NOMO-1 treated with DMSO at 0.1 percent for 48 hours (cell line): Measurements from ENCODE around the gene SENP5.
"Not testable (repeated sequence)": the region's sequence is repeated elsewhere in the genome, so short reads cannot be mapped to it uniquely, and the experiment has no call there.

Experiments used
- DNase-seq: peaks from one replicate; lab custom pipeline; 2025; ENCODE audit not compliant: unreplicated experiment; lab: John Stamatoyannopoulos, UW

SENP5 gene

DNA sequence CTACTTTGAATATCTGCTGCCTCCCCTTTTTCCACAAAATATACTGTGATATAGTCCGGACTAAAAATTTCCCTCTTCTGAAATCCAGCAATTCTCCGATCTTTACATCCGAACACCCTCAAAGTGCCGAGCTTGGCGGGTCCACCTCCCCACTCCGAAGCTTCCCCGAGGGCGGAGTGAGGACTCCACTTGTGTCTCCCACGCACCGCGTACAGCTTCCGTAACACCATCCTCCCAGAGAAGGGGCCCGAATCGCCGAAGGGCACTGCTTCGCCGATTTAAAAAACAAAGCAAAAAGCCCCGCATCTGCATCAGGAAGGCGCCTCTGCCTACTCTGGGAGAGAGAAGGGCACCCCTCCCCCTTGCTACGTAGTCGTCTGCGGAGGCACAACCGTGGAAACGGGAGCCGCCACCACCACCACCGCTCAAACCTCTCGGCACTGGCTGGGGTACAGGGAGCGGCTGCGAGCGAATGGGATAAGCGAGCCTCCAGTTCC is 74.1 kb downstream of the SENP5 start:
- DNase-seq: peak; percentile 78

DNA sequence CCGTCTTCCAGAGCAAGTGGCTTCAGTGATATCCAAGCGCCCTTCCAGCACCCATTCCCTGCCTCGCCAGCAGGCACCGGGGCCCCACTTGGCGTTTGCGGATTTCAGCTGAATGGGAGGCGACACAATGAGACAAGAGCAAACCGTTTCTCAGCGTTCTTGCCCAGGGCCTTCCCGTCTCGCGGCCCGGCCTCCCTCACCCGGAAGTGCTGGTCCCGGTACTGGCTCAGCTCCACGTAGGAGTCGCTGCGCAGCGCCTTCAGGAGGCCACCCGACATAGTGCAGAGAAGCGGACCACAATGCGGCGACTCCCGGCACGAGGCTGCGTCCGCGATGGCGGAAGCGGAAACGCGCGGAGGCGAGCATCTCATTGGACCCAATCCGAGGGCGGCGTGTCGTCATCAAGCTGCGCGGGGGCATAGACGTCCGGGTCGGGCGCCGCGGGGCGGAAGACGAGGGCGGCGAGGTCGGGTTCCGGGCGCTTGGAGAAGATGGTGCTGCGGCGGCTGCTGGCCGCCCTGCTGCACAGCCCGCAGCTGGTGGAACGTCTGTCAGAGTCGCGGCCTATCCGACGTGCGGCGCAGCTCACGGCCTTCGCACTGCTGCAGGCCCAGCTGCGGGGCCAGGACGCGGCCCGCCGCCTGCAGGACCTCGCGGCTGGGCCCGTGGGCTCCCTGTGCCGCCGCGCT is 74.7 kb downstream of the SENP5 start, which contains the start of gene NCBP2:
Gene NCBP2 (minus strand): TSS at position 303 of the 689 bp plus-strand sequence. CDS start 25 bp downstream, at position 278.
- DNase-seq: peak; percentile 99

DNA sequence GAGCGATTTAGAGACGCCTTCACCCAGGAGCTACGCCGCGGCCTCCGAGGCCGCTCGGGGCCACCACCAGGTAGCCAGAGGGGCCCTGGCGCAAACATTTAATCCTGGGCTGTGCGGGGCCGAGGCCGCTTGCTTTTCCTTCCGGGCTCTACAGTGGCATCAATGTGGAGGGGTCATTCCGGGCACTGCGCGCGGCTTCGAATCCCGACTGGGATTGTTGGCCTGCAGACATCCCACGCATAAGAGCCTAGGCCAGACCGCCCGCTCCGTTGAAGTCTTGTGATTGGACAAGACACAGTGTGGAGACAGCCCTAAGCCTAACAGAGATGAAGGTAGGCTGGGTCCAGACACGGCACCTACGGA is 75.2 kb downstream of the SENP5 start:
- peak; percentile 21 for DNase-seq

DNA sequence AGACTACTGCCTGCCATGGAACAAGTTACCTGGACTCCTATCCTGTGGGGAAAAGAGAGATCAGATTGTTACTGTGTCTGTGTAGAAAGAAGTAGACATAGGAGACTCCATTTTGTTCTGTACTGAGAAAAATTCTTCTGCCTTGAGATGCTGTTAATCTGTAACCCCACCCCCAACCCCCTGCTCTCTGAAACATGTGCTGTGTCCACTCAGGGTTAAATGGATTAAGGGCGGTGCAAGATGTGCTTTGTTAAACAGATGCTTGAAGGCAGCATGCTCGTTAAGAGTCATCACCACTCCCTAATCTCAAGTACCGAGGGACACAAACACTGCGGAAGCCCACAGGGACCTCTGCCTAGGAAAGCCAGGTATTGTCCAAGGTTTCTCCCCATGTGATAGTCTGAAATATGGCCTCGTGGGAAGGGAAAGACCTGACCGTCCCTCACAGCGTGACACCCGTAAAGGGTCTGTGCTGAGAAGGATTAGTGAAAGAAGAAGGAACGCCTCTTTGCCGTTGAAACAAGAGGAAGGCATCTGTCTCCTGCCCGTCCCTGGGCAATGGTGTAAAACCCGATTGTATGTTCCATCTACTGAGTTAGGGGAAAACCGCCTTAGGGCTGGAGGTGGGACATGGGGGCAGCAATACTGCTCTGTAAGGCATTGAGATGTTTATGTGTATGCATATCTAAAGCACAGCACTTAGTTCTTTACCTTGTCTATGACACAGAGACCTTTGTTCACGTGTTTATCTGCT is 76.5 kb downstream of the SENP5 start:
- DNase-seq: not testable (repeated sequence)

DNA sequence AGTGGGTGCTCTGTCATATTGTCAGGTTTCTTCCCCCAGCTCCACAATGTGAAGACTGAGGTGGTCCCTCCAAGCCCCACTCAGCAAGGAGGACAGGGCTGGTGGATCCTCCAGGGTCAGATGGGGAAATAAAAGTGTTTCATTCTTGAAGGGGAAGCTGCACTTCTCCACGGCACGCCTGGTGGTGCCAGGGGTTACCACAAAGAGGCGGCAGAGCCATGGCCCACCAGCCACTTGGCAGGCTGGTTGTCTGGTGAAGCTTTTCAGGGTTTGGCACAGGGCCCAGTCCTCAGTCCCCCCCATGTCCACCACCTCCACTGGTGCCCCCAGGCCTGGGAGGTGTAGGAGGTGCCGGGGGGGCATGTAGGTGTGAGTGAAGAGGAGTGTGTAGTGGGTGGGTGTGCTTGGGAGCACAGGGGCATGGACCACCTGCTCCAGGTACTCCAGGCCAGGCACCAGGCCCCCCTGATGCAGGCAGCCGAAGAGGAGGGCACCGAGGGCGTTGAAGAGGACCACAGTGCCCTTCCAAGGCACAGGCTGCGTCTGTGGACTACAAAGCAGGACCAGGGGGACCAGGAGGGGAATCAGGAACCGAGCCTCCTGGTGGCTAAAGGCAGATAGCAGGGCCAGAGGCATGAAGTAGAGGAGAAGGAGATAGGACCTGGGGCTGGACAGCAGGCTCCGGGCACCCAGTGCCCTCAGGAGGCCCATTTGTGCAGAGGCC is 79.6 kb downstream of the SENP5 start:
- no peak for DNase-seq

DNA sequence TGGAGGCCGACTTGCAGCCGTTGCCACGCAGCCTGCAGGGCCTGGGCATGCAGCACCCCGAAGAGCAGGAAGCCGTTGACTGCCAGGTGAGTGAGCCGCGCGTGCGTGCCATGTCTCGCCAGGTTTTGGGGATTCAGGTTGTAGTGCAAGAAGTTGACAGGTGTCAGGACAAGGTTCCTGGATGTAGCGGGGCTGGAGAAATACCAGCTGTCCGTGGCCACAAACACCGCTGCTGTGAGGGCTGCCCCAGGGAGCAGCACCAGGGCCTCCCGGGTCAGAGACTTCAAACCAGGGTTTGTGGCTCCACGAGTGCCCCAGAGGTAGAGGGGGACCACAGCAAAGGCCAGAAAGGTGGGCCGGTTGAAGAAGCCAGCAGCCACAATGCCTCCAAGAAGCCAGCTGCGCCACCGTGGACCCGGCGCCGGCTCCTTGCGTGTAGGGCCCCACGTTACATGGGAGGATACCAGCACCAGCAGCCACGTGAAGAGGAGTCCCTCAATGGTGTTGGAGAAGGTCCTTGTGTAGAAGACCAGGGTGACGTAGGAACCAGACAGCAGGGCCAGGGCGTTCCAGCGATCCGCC is 80.2 kb downstream of the SENP5 start:
- no peak for DNase-seq

DNA sequence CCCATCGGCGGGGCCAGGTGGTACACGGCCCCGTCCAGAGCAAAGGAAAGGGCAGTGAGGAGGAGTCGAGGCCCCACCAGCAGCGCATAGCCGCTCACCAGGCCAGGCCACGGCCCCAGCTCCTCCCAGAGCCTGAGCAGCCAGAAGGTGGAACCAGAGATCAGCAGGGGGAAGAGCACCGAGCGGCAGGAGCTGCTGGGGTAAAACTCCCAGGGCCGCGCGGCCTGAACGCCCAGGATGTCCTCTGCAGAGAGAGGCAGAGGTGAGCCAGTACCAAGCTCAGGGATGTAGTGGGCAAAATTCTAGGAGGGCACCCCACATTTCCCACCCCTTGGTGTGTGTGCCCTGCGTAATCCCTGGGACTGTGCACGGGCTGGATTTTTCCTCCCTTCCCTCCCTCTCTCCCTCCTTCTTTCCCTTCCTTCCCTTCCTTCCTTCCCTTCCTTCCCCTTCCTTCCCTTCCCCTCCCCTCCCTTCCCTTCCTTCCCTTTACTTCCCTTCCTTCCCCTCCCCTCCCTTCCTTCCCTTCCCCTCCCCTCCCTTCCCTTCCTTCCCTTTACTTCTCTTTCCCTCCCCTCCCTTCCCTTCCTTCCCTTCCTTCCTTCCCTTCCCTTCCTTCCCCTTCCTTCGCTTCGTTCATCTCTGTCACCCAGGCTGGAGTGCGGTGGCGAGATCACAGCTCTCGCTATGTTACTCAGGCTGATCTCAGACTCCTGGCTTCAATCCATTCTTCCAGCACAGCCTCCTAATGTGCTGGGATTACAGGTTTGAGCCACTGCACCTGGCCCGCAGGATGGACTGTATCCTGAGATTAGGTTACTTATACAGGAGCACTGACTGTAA is 80.9 kb downstream of the SENP5 start:
- DNase-seq: no peak

DNA sequence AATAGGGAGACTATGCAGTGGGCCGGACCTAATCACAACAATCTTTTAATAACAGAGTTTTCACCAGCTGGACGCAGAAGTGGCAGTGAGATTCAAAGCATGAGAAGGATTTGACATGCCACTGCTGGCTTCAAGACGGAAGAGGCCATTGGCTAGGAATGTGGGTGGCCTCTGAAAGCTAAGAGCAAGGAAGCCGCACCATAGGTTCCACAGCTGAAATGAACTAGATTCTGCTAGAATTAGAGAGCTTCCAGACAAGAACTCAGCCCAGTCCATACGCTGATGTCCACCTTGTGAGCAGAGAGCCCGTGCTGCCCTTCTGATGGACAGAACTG is 81.5 kb downstream of the SENP5 start:
- no peak for DNase-seq

DNA sequence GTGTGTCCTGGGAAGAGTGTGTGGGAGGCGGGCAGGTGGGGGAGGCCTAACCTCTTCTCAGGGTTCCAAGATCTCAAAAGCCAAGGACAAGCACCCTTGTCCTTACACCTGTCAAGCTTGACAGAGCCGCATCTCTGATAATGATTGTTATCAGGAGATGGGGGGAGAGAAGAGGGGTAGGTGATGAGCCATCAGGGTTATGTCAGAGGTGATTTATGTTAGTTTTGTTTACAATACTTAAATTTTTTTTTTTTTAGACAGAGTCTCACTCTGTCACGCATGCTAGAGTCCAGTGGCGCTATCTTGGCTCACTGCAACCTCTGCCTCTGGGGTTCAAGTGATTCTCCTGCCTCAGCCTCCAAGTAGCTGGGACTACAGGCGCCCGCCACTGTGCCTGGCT is 82.0 kb downstream of the SENP5 start:
- no peak for DNase-seq

DNA sequence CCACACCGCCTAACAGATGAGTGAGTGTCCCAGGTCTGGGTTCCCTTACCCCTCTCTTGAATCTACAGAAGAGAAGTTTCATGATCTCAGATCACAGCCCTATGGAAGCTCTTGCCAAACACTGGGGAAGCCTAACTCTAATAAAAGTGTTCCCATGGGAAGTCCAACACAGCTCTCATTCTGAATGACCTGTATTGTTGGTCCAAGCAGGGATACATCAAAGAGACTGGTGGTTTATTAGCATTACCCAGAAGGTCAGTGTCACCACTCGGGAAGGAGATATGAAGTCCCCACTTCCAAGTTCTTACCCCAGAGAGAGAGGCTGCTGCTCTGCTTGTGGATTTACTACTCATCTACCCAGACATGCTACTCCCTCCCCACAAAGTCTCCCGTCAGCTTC is 83.7 kb downstream of the SENP5 start:
- no peak for DNase-seq

DNA sequence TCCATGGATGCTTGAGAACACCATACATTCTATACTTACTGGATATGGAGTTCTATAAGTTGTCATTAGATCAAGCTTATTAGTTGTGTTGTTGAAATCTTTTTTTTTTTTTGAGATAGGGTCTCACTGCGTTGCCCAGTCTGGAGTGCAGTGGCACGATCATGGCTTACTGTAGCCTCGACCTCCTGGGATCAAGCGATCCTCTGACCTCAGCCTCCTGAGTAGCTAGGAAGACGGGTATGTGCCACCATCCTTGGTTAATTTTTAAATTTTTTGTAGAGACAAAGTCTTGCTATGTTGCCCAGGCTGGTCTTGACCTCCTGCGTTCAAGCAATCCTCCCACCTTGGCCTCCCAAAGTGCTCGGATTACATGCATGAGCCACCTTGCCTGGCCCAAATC is 87.1 kb downstream of the SENP5 start:
- no peak for DNase-seq

DNA sequence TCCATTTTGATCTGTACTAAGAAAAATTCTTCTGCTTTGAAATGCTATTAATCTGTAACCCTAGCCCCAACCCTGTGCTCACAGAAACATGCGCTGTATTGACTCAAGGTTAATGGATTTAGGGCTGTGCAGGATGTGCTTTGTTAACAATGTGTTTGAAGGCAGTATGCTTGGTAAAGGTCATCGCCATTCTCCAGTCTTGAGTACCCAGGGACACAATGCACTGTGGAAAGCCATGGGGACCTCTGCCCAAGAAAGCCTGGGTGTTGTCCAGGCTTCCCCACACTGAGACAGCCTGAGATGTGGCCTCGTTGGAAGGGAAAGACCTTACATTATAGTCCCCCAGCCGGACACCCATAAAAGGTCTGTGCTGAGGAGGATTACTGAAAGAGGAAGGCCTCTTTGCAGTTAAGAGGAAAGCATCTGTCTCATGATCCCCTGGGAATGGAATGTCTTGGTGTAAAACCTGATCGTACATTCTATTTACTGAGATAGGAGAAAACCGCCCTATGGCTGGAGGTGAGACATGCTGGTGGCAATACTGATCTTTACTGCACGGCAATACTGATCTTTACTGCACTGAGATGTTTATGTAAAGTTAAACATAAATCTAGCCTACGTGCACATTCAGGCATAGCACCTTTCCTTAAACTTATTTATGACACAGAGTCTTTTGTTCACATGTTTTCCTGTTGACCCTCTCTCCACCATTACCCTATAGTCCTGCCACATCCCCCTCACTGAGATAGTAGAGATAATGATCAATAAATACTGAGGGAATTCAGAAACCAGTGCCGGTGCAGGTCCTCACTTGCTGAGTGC is 94.6 kb downstream of the SENP5 start:
- DNase-seq: no peak

DNA sequence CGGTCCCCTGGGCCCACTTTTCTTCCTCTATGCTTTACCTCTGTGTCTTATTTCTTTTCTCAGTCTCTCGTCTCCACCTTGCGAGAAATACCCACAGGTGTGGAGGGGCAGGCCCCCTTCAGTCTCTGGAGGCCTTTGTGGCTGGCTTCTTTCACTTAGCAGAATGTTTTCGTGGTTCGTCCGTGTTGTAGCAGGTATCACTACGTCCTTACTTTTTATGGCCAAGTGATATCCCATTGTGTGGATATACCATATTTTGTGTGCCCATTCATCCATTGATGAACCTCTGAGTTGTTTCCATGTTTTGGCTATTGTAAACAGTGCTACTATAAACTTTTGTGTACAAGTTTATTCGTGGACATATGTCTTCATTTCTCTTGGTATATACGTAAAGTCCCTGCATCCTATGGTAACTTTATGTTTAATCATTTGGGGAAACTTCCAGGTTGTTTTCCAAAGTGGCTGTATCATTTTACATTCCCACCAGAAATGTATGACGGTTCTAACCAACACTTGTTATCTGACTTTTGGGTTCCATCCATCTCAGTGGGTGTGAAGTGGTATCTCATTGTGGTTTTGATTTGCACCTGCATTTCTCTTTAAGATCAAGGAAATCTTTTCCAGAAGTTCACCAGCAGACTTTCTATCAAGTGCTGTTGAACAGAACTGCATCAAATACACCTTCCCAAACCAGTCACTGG is 95.4 kb downstream of the SENP5 start:
- DNase-seq: no peak

DNA sequence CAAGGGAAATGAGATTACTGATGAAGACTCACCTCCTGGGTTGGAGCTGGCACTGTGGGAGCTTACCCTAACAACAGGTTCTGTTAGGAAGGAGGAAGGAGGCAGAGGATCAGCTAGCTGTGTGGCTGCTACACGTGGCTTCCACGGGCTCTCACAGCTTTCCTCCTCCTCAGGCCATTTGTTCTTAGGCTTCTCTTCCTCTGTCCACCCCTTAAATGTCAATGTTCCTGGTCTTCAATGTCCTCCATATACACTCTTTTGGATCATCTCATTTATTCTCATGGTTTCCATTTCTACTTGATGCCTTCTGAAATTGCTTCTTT is 95.9 kb downstream of the SENP5 start:
- no peak for DNase-seq

DNA sequence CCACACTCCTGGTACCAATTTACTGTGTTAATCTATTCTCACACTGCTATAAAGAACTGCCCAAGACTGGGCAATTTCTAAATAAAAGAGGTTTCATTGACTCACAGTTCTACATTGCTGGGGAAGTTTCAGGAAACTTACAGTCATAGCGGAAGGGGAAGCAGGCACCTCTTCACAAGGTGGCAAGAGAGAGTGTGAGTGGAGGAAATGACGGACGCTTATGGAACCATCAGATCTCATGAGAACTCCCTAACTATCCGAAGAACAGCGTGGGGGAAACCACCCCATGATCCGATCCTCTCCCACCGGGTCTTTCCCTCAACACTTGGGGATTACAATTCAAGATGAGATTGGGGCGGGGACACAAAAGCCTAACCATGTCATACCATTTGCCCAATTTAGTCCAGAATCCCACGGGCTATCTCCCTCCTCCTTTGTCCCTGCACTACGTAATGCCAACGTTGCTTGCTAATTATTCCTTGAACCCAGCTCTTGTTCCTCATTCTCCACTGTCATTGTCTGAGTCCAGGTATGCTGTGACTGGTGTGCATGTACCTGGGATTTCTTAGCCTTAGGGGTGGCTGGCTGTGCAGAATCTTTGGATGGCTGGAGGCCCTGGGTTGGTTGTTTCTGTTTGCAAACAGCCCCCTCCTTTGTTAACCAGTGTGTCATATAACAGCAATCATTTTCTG is 97.5 kb downstream of the SENP5 start:
- DNase-seq: no peak

DNA sequence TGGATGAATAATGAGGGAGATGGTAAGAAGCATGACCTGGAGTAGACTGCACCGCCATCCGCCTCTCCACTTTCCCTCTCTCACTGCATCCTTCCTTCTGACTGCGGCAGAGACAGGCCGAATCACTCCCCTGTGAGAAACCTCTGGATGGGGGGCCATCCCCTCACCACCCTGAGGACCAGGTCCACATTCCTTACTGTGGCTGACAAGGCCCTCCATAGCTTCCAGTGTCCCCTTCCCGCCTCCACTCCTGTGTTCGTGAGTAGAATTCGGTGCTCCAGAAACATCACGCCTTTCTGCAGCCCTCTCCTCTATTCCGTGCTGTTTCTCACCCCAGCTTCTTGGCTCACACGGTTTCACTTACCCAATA is 98.1 kb downstream of the SENP5 start:
- no peak for DNase-seq

DNA sequence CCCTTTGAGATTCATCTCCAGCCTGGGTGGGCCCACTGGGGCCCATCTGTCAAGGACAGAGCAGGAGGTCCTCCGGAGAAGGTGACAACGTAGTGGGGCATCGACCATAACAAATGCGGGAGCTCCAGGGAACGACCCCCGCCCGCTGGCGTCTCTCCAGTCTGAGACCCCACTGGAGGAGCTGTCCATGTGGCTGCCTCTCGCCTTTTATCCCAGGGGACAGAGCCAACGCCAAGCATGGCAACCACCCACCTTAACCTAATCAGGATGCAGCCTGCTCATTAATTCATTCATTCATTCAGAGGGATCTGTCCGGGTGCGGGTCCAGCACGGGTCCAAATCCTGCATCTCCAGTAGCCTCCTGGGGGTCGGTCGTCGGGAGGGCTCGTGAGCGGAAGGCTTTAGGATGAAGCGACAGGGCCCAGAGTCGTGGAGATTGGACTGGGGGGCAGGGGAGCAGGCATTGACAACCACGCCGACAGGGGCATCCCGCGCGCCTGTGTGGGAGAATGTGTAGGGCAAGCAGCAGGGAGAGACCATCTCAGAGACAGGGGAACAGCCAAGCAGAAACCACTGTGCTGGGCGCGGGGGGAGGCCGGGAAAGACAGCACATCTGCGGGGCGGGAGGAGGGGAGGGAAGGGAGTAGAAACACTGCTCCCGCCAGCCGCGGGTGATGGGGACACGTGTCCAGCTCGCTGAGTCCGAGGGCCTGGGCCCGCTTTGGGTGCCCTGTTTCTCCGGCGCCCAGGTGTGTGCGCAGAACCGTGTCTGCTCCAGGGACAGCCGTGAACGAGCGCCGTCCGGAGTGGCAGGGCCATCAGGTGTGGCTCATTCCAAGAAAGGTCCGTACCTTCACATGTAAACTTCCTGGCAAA is 99.0 kb downstream of the SENP5 start:
- DNase-seq: no peak
